Neural cell (in vitro differentiated cells): ENCODE results near the gene GPR143.

Experiments used
- CTCF ChIP-seq: fragments of 450-650 bp; IDR thresholded peaks from 2 replicates; pipeline ENCODE4 v1.5.1; 2014; ENCODE audit warnings: antibody characterized with exemption, mild to moderate bottlenecking, moderate library complexity; ENCODE audit not compliant: poor library complexity, severe bottlenecking
- EP300 ChIP-seq: fragments of 450-650 bp; conservative IDR thresholded peaks from 2 replicates; pipeline ENCODE4 v1.6.1; 2014; ENCODE audit warnings: antibody characterized with exemption, mild to moderate bottlenecking, moderate library complexity; ENCODE audit not compliant: poor library complexity, severe bottlenecking
- EZH2 ChIP-seq: fragments of 200-600, 300-800 bp; shearing (Covaris generic), sonication (generic); IDR thresholded peaks from 2 replicates; pipeline ENCODE4 v1.6.1; 2014; ENCODE audit warnings: antibody characterized with exemption, low read length, borderline replicate concordance, mild to moderate bottlenecking; ENCODE audit not compliant: insufficient read depth, poor library complexity, severe bottlenecking
- MXI1 ChIP-seq: fragments of 450-650 bp; conservative IDR thresholded peaks from 2 replicates; pipeline ENCODE4 v1.6.1; 2014; ENCODE audit warnings: antibody characterized with exemption, mild to moderate bottlenecking; ENCODE audit not compliant: poor library complexity, severe bottlenecking
- POLR2AphosphoS5 ChIP-seq: IDR thresholded peaks from 2 replicates; pipeline ENCODE4 v1.6.1; 2012
- RAD21 ChIP-seq: fragments of 450-650 bp; conservative IDR thresholded peaks from 2 replicates; pipeline ENCODE4 v1.6.1; 2014; ENCODE audit warnings: antibody characterized with exemption, mild to moderate bottlenecking, moderate library complexity
- REST ChIP-seq: IDR thresholded peaks from 2 replicates; pipeline ENCODE4 v1.6.1; 2012; ENCODE audit warnings: borderline replicate concordance
- SMC3 ChIP-seq: fragments of 450-650 bp; conservative IDR thresholded peaks from 2 replicates; pipeline ENCODE4 v1.6.1; 2014; ENCODE audit warnings: antibody characterized with exemption, mild to moderate bottlenecking, moderate library complexity; ENCODE audit not compliant: poor library complexity
- TAF1 ChIP-seq: IDR thresholded peaks from 2 replicates; pipeline ENCODE4 v1.6.1; 2012; ENCODE audit warnings: low read depth

- TF ChIP-seq EP300 (no peak), CTCF (no peak), RAD21 (no peak), POLR2AphosphoS5 (no peak), TAF1 (no peak), EZH2 (no peak), SMC3 (no peak), MXI1 (no peak), REST (no peak)
Measured at GRCh38 chrX:9738151-9738550, 27.5 kb downstream of the GPR143 start.
